ENCODE measurements around the gene ANKRD1. TPM values are rescaled to one million over a fixed set of nuclear protein-coding genes. Genes with fewer than 3 reads are reported as not detected.

The ANKRD1 gene
- total and polyA plus RNA-seq, 2 of the 8 experiments (the other 6 are each of a cell fraction or from before 2014, with no cell fraction given), result 0.03 TPM; not detected in 1

DNA sequence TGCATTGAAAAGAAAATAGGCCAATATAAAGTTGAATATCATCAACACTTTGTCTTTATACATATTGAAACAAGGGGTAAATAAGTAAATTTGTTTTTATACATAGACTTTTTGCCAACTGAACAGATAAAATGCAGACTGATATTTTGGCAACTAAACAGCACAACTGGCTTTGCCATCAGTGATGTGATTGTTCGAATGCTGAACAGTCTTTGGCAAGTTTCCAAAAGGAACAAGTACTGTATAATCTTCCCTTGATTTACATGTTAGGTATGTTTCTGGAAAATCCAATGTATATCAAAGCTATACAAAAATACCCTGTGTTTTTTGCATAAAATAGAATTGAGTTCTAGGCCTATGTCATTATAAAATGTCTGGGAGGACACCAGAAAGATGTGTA, 18.2 kb upstream of the ANKRD1 start (continued):
- TF ChIP-seq, protein P1, sequence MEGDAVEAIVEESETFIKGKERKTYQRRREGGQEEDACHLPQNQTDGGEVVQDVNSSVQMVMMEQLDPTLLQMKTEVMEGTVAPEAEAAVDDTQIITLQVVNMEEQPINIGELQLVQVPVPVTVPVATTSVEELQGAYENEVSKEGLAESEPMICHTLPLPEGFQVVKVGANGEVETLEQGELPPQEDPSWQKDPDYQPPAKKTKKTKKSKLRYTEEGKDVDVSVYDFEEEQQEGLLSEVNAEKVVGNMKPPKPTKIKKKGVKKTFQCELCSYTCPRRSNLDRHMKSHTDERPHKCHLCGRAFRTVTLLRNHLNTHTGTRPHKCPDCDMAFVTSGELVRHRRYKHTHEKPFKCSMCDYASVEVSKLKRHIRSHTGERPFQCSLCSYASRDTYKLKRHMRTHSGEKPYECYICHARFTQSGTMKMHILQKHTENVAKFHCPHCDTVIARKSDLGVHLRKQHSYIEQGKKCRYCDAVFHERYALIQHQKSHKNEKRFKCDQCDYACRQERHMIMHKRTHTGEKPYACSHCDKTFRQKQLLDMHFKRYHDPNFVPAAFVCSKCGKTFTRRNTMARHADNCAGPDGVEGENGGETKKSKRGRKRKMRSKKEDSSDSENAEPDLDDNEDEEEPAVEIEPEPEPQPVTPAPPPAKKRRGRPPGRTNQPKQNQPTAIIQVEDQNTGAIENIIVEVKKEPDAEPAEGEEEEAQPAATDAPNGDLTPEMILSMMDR (IDR thresholded peaks at IDR 0.05; ENCODE audit: control extremely low read depth in 1 of 3, insufficient read depth in 1 of 3, low read depth in 1 of 3, low read length in 3 of 3), result no peak
- TF ChIP-seq RNF2 (IDR thresholded peaks at IDR 0.05; ENCODE audit: borderline replicate concordance, low read depth, low read length, missing control alignments, poor library complexity, severe bottlenecking), result no peak
- TF ChIP-seq FOSL1 (IDR thresholded peaks at IDR 0.05; ENCODE audit: insufficient read depth, low read depth, low read length), result no peak
